Coronary artery (tissue), 2 donors: Measurements from ENCODE around the gene SLC28A3.
"Not testable (repeated sequence)": the region's sequence is repeated elsewhere in the genome, so short reads cannot be mapped to it uniquely, and the experiment has no call there.

ENCODE experiments used
- DNase-seq: peaks from one replicate; pipeline ENCODE4 v3.0.0-alpha.2; 2017; ENCODE audit warnings: low spot score
- H3K27ac ChIP-seq, 2 donors: fragments of 200-600 bp; sonication (generic); one replicate each; pipeline ENCODE4 v1.5.1; 2016 to 2019
- H3K4me3 ChIP-seq: fragments of 200-600 bp; sonication (generic); 2 replicates; pipeline ENCODE4 v1.5.1; 2016; ENCODE audit warnings: mild to moderate bottlenecking, moderate library complexity
- CTCF ChIP-seq: fragments of 200-600 bp; sonication (generic); IDR thresholded peaks from one replicate; pipeline ENCODE4 v1.5.1; 2019; ENCODE audit warnings: antibody characterized with exemption

SLC28A3 gene

GRCh38 chr9:84368601-84369000, 28.0 kb upstream of the SLC28A3 start:
- no peak for DNase-seq
- Histone ChIP-seq H3K27ac (no peak overlapping the region), H3K4me3 (no peak overlapping the region)
- TF ChIP-seq CTCF, result no peak

GRCh38 chr9:84367726-84368125, 27.2 kb upstream of the SLC28A3 start:
- DNase-seq, H3K4me3 ChIP-seq, H3K27ac ChIP-seq: not testable (repeated sequence)

GRCh38 chr9:84366683-84367082, 26.1 kb upstream of the SLC28A3 start:
- no peak for DNase-seq
- Histone ChIP-seq H3K27ac (no peak overlapping the region), H3K4me3 (no peak overlapping the region)
- no peak for TF ChIP-seq CTCF

GRCh38 chr9:84364894-84365490, 24.4 kb upstream of the SLC28A3 start:
- H3K4me3 ChIP-seq, DNase-seq, H3K27ac ChIP-seq: not testable (repeated sequence)

GRCh38 chr9:84361645-84362044, 21.1 kb upstream of the SLC28A3 start:
- DNase-seq, result no peak
- Histone ChIP-seq H3K27ac (no peak overlapping the region), H3K4me3 (no peak overlapping the region)
- TF ChIP-seq CTCF, result no peak

GRCh38 chr9:84357275-84357674, 16.7 kb upstream of the SLC28A3 start:
- no peak overlapping the region for H3K4me3 ChIP-seq
- DNase-seq, result no peak

GRCh38 chr9:84354035-84354434, 13.5 kb upstream of the SLC28A3 start:
- DNase-seq, result no peak
- Histone ChIP-seq H3K4me3 (no peak overlapping the region), H3K27ac (no peak overlapping the region)
- TF ChIP-seq CTCF, result no peak

More at GRCh38 chr9:84357275-84357674, 16.7 kb upstream of the SLC28A3 start:
- no peak for TF ChIP-seq CTCF
- no peak overlapping the region for H3K27ac ChIP-seq

GRCh38 chr9:84349671-84350070, 9.1 kb upstream of the SLC28A3 start:
- Histone ChIP-seq H3K27ac (no peak overlapping the region), H3K4me3 (no peak overlapping the region)
- TF ChIP-seq CTCF, result no peak
- DNase-seq, result no peak
